ENCODE data around the gene CLTB.
A peak's percentile ranks its signal among the peaks of the same experiment; 100 is the strongest.

Gene CLTB

DNA sequence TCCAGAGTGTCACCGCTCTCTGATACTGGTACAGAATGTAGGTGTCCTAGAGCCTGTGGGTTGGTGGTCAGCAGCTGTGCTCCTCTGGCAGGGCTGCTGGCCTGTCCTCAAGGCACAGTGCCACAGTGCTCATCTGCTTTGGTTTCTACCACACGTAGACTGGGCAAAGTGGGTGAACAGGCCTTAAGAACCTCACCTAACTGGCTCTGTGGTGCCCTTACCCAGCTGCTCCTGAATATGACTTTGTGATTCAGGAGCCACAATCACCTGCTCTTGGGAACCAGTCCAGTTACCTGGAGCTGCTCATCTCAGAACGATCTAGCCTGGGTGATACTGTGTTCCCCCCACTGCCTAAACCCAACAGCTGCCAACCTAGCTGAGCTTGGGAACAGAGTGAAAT lies 34.4 kb downstream of the CLTB start:
- no peak for DNase-seq (ENCODE audit: low read depth)

DNA sequence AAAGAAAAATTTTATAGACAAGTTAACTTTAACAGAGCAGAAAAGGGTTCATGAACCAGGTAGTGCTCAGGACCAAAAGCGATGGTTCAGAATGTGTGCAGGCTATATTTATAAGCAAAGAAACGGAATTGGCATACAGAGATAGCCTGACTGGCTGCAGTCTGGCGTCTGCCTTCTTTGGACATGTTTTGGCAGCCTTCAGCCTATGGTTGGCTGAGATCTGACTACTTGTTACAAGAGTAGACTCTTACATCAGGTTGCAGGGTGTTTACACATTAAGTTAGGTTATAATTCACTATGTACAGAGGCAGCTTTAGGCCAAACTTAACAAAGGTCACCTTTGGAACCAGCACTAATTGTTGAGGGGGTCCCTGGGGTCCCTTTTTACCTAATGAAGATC lies 34.9 kb downstream of the CLTB start:
- no peak for DNase-seq (ENCODE audit: low read depth)

DNA sequence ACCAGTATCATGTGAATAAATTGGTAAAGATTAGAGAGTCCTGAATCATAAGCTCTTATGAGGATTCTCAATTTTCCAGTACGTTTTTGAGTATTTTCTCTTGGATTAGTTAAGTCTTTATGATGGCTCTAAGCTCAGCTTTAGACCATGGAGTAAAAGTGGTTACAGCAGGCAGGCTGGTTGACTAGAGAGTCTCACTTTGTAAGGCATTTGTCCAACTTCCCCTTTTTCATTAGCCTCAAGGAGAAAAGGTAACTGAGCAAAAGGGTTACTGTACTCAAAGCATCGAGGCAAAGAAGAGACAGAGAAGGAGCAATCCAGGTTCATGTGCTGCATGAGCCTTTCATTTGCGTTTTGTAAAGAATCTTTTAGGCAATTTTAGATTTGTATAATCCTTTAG lies 36.5 kb downstream of the CLTB start:
- no peak for DNase-seq (ENCODE audit: low read depth)

DNA sequence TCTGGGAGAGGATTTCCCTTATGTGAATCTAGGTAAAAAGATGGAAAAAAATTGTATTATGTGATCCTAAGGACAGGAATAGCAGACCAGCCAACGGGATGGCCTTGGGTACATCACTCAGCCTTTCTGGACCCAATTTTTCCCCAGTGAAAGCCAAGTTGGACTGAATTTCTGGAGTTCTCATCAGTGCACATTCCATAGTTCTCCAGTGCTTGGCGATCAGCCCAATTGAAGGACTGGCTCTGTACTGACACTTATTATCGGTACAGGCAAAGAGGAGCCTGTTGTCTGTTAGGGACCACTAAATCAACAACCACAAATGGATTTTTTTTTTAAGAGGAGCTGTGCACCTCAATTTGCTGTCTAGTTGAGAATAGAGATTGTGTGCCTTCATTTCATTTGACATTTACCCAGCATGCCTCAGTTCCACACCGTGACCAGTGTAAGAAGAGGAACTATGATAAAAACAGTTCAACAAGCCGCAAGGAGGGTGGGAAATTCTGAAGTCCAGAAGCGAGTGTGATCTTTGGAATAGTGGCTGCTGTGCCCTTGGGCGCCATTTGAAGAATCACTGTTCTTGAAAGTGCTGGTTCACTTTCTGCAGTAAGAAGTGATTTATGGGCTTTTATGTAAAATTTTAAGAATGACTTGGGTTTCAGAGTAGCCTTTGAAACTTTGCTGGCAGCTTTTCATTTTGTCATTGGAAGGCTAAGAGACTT lies 43.1 kb downstream of the CLTB start:
- DNase-seq (ENCODE audit: low read depth) = no peak

DNA sequence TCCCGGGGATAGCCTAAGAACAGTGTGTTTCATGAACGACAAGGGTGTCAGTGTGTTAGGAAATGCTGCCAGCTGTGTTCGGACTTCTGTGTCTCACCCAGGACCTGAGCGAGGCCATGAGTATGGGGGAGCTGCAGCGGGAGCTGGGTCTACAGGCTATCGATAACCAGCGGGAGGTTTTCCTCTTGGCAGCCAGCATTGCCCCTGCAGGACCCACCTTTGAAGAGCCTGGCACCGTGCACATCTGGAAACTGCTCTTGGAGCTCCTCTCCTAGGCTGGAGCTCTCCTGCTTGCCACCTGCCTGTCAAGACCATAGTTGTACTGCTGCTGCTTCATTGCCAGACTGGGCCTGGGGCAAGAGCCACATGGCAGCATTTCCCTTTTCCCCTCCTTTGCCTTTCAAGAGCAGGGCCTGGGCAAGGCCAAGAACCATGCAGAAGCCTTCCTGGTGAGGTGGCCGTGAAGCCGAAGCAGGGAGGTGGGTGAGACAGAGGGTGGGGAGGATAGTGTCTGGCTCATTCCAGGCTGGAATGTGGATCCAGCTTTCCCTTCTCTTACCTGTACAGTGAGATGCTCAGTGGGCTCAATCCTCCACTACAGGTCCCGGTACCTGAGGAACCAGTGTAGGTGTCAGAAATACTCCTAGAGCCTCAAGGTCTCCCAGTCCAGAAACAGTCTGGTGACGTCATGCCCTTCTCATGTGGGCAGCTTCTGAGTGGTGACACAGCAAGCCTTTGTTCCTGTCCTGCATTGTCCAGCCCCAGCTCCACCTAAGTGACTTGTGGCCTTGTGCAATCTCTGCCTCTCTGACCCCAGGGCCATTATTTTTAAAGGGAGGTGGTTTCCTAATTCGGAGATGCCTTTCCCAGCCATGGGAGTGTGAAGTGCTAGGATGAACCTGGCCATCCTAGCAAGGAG lies 44.5 kb downstream of the CLTB start:
- DNase-seq (ENCODE audit: low read depth) = no peak

DNA sequence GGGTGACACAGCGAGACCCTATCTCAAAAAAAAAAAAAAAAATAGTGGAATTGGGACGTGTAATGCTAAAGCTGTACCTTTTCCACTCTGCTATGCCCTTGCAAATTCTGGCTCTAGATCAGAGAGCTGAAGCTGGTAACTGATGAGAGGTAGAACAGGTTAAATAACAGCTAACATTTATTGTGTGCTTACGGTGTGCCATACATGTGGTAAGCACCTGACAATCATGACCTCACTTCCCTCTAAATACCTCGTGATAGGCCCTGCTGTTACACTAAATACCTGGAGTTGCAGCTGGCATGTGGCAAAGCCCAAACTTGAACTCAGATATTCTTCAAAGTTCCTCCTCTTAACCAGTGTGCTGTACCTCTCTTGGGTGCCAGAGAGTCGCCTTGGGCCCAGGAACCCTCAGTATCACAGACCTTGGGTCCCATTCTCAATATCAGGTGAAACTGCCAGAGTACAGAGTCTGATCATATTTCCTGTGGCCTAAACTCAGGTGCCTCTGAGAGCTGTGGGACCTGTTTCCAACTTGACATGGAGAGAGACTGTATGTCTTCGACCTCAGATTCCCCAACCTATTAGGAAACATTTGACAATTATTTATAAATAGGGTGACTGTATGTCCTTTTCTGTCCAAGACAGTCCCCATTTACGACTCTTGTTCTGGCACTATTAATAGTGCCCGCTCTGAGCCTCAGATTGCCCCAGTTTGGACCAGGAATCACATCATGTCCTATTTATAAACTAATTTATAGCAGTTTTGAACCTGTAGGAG lies 46.2 kb downstream of the CLTB start:
- DNase-seq (ENCODE audit: low read depth) = no peak

DNA sequence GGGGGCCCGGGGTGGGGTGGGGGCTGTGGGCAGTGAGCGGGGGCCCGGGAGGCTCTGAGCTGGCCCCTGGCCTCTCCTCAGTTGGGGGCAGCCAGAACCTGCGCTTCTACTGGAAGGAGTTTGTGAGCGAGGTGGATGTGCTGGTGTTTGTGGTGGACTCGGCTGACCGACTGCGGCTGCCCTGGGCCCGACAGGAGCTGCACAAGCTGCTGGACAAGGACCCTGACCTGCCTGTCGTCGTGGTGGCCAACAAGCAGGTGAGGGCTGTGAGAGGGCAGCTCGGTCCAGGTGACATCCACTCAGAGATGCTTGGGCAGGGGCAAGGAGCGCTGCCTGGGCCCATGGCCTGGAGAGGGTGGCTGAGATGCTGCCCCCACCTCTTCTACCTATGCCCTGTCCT lies 47.6 kb downstream of the CLTB start:
- no peak for DNase-seq (ENCODE audit: low read depth)

DNA sequence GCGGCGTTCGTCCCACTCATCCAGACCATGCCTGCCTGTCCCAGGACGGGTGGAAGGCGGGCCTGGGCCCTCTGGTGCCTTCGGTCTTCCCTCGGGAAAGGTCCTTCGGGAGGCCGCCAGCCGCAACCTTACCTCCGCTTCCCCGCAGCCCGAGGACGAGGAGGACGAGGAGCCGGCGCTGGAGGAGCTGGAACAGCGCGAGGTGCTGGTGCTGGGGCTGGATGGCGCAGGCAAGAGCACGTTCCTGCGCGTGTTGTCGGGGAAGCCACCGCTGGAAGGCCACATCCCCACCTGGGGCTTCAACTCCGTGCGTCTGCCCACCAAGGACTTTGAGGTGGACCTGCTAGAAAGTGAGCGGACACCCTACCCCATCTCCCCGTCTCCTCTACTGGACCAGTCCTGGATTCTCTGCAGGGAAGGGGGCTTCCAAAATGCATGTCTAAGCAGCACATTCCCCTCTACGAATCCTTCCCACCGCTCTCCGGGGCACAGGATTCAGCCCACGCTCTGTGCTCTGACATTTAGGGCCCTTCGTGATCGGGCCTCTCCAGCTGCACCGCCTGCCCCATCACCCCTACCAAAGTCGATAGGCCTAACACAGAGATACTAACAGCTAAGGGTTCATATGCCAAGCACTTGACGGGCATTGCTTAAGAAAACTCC lies 50.0 kb downstream of the CLTB start:
- DNase-seq (ENCODE audit: low read depth) = no peak

DNA sequence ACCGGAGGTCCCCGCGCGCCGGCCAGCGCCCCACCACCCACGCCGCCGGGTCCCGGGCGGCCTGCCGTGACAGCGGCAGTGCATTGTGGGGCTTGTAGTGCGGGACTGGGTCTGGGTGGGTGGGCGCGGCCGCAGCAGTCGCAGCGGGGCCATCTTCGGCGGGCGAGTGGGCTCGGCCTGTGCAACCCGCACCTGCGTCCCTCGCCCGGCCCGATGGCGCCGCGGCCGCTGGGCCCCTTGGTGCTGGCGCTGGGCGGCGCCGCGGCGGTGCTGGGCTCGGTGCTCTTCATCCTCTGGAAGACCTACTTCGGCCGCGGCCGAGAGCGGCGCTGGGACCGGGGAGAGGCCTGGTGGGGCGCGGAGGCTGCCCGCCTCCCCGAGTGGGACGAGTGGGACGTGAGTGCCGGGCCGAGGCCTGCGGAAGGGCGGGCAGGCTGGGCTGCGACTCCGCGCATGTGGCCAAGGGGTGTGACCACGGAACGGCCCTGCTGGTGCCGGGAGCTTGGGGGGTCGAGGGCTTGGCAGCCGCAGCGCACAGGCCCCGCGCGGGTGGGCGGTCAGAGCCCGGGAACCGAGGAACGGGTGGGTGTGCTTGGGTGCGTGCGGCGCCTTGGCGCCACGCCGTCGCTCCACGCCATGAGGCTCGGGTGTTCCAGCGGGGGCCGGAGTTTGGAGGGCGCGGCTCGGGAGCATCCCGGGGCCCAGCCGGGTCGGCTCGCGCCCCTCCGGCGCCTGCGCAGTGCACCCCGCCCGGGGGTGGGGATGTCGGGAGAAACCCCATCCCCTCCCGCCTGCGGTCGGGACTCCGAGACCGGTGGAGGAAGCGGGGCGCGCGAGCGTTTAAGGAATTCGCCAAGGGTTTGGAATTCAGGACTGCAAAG lies 50.7 kb downstream of the CLTB start, which contains the start of gene ARL10:
Gene ARL10 (plus strand): TSS at position 137 of the 881 bp plus-strand sequence. CDS start 77 bp downstream, at position 214.
- DNase-seq (ENCODE audit: low read depth) = peak; percentile 66

DNA sequence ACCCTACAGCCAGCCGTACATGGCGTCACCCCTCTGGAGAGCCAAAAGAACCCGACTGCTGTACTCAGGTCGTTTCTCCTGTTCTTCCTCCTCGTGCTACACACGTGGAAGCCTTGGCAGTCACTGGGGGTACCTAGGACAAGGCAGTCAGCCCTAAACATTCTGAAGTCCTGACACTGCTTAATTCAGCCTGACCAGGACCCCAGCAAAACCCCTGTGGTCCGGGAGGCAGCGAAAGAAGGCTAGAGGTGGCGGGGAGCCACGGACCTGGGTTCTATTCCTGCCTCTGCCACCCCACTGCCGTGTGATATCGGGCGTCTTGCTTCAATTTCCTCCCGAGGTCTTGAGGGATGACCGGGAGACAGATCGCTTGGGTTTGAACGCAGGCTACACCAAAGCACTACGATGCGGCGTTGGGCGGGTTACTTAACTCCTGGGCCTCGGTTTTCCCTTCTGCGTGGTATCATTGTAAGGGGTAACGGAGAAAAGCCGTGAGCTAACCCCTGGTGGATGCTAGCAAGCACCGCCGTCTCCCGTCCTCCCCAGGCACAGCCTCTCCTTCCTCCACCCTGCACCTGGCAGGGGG lies 51.5 kb downstream of the CLTB start:
- no peak for DNase-seq (ENCODE audit: low read depth)

DNA sequence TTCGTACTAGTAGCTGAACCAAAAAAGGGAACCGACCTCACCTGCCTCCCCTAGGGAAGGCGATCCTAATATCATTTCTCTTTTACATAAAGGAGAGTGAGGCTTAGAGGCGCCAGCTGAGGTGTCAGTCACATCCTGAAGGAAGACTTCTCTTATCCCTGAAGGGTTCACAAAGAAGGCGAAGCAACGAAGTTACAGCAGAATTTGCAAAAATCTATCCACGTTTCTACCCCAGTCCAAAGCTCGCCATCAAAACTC lies 54.2 kb downstream of the CLTB start:
- no peak for DNase-seq (ENCODE audit: low read depth)

DNA sequence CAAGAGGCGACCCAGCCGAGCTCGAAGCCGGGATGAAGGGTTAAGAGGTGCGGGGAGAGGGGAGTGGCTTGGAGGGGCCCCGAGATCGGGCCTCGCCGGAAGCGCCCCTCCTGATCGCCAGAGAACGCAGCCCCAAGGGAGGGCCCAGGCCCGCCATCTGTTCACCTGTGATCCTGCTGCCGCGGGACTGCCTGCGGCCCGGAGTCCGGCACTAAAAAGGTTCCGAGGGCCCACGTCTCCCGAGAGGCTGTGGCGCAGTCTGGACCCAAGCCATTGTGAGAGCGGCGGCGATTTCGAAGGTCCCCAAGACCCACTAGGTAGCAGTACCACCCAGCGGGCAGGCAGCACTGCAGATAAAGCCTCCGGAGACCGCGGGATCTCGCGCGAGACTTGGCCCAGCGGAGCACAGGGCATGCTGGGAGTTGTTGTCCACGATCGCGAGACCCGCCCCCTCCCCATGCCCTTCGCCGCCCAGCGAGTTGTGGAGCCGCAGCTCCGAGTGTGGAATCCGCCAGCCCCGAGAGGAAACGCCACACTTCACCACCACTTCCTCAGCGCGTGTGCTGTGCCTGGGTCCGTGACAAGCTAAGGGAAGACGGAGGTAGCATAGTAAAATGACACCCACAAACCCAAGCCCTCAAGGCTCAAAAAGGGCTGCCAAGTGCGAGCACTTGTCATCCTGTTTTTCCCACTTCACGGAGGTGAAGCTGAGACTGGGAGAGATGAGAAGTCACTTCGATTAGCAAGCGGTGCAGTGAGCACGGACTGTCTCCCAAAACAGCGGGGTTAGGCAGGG lies 54.7 kb downstream of the CLTB start, which contains the start of gene KIAA1191:
Gene KIAA1191 (minus strand): TSS at position 328 of the 796 bp plus-strand sequence. CDS start 2,256 bp downstream, outside the sequence.
- DNase-seq (ENCODE audit: low read depth) = peak; percentile 92

DNA sequence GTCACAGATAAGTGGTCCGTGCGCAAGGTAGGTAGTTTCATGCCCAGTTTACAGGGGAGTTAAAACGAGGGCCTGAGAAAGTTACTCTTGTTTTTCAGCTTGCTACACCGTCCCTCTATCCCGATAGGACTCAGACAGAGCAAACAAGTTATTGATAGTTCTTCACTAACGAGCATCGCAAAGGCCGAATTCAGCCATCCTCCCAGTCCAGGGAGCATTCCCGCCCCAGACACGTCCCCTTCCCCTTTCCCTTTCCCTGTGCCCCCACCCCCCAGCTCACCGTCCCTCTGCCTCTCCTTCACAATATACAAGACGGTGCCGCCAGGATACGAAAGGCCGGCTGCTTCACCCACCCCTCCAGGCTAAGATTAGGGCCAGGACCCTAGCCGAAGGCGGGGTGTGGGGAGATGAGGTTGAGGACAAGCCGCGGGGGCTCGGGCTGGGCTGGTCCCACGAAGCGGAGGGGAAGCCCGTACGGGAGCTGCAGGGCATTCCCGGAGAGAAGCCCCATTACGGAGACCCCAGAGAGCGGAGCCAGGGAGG lies 55.4 kb downstream of the CLTB start:
- DNase-seq (ENCODE audit: low read depth) = no peak

DNA sequence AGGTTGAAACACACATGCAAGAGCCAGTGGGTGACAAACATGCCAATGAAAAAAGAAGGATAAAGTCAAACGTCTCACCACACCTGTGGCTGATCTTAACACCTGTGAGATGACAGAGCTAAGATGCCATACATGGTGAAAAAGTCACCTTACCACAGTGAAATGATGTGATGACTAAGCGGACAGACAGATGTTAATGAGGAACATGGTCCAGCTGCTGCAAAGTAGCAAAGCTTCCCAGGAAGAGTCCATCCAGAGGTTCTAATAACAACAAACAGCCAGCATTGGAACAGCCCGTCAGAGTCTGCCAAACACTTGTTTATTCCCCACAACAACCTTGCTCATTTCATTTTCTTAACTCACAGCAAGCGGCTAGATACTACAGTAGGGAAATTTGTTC lies 56.7 kb downstream of the CLTB start:
- DNase-seq (ENCODE audit: low read depth) = no peak

DNA sequence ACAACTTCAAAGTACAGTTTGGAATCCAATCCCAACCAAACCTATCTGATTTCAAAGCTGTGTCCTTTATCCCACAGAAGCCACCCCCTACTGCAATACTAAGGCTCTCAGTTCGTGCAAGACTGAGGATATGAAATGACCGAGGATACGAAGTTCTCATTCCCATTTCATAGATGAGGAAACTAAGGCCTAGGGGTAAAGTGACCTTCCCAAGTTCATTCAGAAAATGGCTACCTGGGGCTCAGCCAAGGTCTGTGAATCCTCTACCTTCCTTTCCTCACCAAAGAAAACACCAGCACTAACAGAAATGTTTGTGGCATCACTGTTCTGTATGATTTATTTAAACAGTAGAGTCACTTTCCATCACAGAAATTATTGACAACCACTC lies 60.2 kb downstream of the CLTB start:
- no peak for DNase-seq (ENCODE audit: low read depth)

DNA sequence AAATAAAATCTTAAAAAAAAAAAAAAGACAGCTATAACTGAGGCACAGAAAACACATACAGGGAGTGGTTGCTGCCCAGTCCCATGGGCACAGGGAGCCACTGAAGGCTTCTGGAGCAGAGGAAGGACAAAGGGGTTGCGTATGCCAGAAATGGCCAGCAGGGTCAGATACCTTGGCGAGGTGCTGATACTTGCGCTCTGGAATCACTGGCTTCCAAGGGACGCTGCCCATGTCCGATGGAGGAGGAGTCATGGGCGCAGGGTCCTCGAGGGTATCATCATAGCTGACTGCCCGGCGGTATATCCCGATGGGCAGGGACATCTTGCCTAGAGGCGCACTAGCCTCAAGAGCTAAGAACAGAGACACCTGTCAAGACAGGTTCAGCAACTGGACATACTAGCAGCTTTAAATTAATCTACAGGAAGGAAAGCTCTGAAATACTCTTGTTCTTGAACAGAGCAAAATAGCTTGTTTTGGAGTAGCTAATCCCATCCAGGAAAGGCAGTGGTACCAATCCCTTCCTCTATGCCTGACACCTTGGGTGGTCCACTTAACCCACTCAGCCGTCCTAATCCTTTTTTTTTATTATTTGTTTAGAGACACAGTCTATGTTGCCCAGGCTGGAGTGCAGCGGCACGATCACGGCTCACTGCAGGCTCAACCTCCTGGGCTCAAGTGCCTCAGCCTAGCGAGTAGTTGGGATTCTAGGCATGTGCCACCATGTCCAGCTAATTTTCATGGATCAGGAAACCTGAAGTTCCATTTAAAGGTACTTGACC lies 60.8 kb downstream of the CLTB start:
- no peak for DNase-seq (ENCODE audit: low read depth)

DNA sequence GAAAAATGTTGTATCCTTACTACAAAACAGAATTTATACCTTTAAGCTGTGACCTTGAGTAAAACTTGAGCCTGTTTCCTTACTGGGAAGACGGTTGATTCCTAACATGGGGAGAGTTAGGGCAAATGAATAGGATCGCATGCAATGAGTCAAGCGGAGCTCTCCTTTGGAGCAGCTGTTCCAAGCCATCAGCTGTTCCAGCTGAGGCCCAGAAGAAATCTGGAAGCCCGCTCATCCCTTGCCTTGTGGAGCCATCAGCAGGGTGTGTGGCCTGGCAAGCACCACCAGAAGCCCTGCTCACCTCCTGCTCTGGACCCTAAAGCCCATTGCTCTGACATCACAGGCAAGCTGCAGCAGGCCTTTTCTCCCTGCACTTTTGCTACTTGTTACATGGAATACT lies 62.8 kb downstream of the CLTB start:
- no peak for DNase-seq (ENCODE audit: low read depth)

DNA sequence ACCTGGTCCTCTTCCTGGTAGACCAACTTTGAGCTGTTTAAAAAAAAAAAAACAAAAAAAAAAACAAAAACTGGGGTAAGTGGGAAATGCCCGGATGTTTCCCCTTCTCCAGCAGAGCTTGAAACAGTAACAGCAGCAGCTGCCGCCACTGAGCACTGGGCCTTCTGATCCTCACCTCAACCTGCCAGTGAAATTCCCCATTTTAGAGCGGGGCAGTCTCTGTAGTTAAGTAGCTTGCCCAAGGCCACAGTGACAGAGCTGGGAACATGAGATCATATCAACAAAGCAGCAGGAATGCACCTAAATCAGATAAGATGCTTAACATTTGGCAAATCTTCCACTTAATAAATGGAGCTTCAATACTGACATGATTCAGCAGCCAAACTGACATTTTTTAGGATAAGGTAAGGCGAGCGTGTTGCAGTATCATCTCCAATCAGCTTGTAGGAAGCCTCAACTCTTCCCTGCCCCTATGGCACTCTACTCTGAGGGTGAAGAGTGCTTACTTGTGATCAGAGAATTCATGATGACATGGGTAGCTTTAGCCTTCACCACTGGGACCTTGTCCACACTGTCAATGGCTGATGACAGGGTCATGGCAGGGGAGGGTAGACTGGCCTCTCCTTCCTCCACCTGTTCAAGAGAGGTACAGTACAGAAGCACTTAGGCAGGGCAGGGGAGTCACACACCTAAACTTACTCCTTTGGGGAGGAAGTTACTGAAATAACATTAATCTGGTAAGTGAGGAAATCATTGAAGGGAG lies 64.0 kb downstream of the CLTB start:
- no peak for DNase-seq (ENCODE audit: low read depth)
